Osteoblast (primary cell): ENCODE measurements around the gene BTBD17. TPM values are rescaled to one million over a fixed set of nuclear protein-coding genes. Genes with fewer than 3 reads are reported as not detected.
A peak's percentile ranks its signal among the peaks of the same experiment; 100 is the strongest.

Experiments
- DNase-seq: peaks from one replicate; pipeline ENCODE4 v3.0.0; 2011; ENCODE audit warnings: low spot score, mixed read lengths; ENCODE audit not compliant: insufficient read length; ENCODE audit errors: missing footprints
- H2AFZ ChIP-seq: 2 replicates; pipeline ENCODE4 v1.6.0; 2011; ENCODE audit warnings: mild to moderate bottlenecking, low read length
- H3K27ac ChIP-seq: 2 replicates; pipeline ENCODE4 v1.5.1; 2011; ENCODE audit warnings: mild to moderate bottlenecking, low read depth, low read length, moderate library complexity
- H3K27me3 ChIP-seq: 2 replicates; pipeline ENCODE4 v1.6.0; 2012; ENCODE audit warnings: mild to moderate bottlenecking, control low read depth, inconsistent platforms, low read length, moderate library complexity; ENCODE audit not compliant: insufficient read depth
- H3K36me3 ChIP-seq: 2 replicates; pipeline ENCODE4 v1.5.1; 2011; ENCODE audit warnings: mild to moderate bottlenecking, low read length, control low read depth, moderate library complexity; ENCODE audit not compliant: insufficient read depth
- H3K4me1 ChIP-seq: 2 replicates; pipeline ENCODE4 v1.5.1; 2011; ENCODE audit warnings: mild to moderate bottlenecking, low read length, control low read depth, moderate library complexity; ENCODE audit not compliant: insufficient read depth
- H3K4me2 ChIP-seq: 2 replicates; pipeline ENCODE4 v1.6.0; 2011; ENCODE audit warnings: mild to moderate bottlenecking, low read length; ENCODE audit not compliant: insufficient read depth
- H3K4me3 ChIP-seq: fragments of 200-600 bp; sonication (generic); 3 replicates; pipeline ENCODE4 v1.5.1; 2012; ENCODE audit warnings: mild to moderate bottlenecking, low read length, inconsistent platforms; ENCODE audit not compliant: insufficient read depth
- H3K79me2 ChIP-seq: 2 replicates; pipeline ENCODE4 v1.6.0; 2012; ENCODE audit warnings: mild to moderate bottlenecking, low read length, control low read depth, inconsistent platforms; ENCODE audit not compliant: insufficient read depth
- H3K9me3 ChIP-seq: 2 replicates; pipeline ENCODE4 v1.5.1; 2011; ENCODE audit warnings: low read depth, low read length, control low read depth
- H4K20me1 ChIP-seq: 2 replicates; pipeline ENCODE4 v1.6.0; 2012; ENCODE audit warnings: mild to moderate bottlenecking, low read length, control low read depth; ENCODE audit not compliant: insufficient read depth
- CTCF ChIP-seq: IDR thresholded peaks from 2 replicates; pipeline ENCODE4 v1.5.1; 2011; ENCODE audit warnings: mild to moderate bottlenecking, low read depth, low read length, moderate library complexity; ENCODE audit errors: extremely low read depth
- total RNA-seq: library from RNA; depleted of rRNA; stranded (reverse); fragments of >200 nt; gene quantifications from 2 replicates; pipeline ENCODE4 v1.2.3, GENCODE V29; 2012

Gene BTBD17
- total RNA-seq, 1 donor: not detected

GRCh38 chr17:74371653-74372147 is 10.0 kb upstream of the BTBD17 start:
- no peaks in the 10 kb centered on the region for H3K27me3 ChIP-seq
- TF ChIP-seq CTCF: no peak

GRCh38 chr17:74369665-74370490 is 8.2 kb upstream of the BTBD17 start:
- Histone ChIP-seq H3K79me2 (no peaks in the 10 kb centered on the region), H2AFZ (no peak overlapping the region), H3K36me3 (no peaks in the 10 kb centered on the region), H3K4me1 (no peaks in the 10 kb centered on the region), H3K4me3 (no peak overlapping the region), H3K27ac (no peak overlapping the region), H3K27me3 (no peaks in the 10 kb centered on the region), H3K9me3 (no peaks in the 10 kb centered on the region), H4K20me1 (no peaks in the 10 kb centered on the region), H3K4me2 (no peak overlapping the region)
- no peak for TF ChIP-seq CTCF
- DNase-seq: peak; percentile 77

More at GRCh38 chr17:74371653-74372147, 10.0 kb upstream of the BTBD17 start:
- H4K20me1 ChIP-seq: no peaks in the 10 kb centered on the region
- H3K4me3 ChIP-seq: no peak overlapping the region
- H3K9me3 ChIP-seq: no peaks in the 10 kb centered on the region
- peak; percentile 82 for DNase-seq
- H2AFZ ChIP-seq: no peak overlapping the region
- H3K79me2 ChIP-seq: no peaks in the 10 kb centered on the region
- no peak overlapping the region for H3K27ac ChIP-seq
- no peaks in the 10 kb centered on the region for H3K4me1 ChIP-seq
- H3K4me2 ChIP-seq: no peak overlapping the region
- no peaks in the 10 kb centered on the region for H3K36me3 ChIP-seq

- DNase-seq: peak; percentile 32
- Histone ChIP-seq H4K20me1 (no peaks in the 10 kb centered on the region), H3K79me2 (no peaks in the 10 kb centered on the region), H3K27ac (no peak overlapping the region), H3K27me3 (no peaks in the 10 kb centered on the region), H3K4me2 (no peak overlapping the region), H3K9me3 (no peaks in the 10 kb centered on the region), H2AFZ (no peak overlapping the region), H3K4me1 (no peaks in the 10 kb centered on the region), H3K36me3 (no peaks in the 10 kb centered on the region), H3K4me3 (no peak overlapping the region)
- no peak for TF ChIP-seq CTCF
Measured at GRCh38 chr17:74369221-74369620, 7.6 kb upstream of the BTBD17 start.

GRCh38 chr17:74368341-74369081 is 6.8 kb upstream of the BTBD17 start:
- H3K4me2 ChIP-seq: no peak overlapping the region
- H3K27me3 ChIP-seq: no peaks in the 10 kb centered on the region
- H3K9me3 ChIP-seq: no peaks in the 10 kb centered on the region
- TF ChIP-seq CTCF: peak; percentile 87
- H2AFZ ChIP-seq: no peak overlapping the region
- H4K20me1 ChIP-seq: no peaks in the 10 kb centered on the region
- no peak overlapping the region for H3K4me3 ChIP-seq
- no peak overlapping the region for H3K27ac ChIP-seq
- no peaks in the 10 kb centered on the region for H3K4me1 ChIP-seq
- no peaks in the 10 kb centered on the region for H3K79me2 ChIP-seq
- DNase-seq: peak; percentile 99
- no peaks in the 10 kb centered on the region for H3K36me3 ChIP-seq
